ENCODE data around the gene SANBR.

- no peak for TF ChIP-seq POLR2AphosphoS5 (IDR thresholded peaks at IDR 0.05; ENCODE audit: low read depth, low read length)
- TF ChIP-seq POLR2A (IDR thresholded peaks at IDR 0.05; ENCODE audit: low read depth, low read length) = no peak
- TF ChIP-seq TAF1 (IDR thresholded peaks at IDR 0.05; ENCODE audit: low read depth, low read length) = no peak
Observed at GRCh38 chr2:61018318-61018755, 47.3 kb upstream of the SANBR start.

Data from GM12891 (cell line).